NCI-H1092 treated with DMSO at 0.1 percent for 48 hours (cell line): ENCODE measurements around the gene MCCC1.
A peak's percentile ranks its signal among the peaks of the same experiment; 100 is the strongest.

Source experiments
- DNase-seq: peaks from one replicate; lab custom pipeline; 2025; lab: John Stamatoyannopoulos, UW

MCCC1 gene

DNA sequence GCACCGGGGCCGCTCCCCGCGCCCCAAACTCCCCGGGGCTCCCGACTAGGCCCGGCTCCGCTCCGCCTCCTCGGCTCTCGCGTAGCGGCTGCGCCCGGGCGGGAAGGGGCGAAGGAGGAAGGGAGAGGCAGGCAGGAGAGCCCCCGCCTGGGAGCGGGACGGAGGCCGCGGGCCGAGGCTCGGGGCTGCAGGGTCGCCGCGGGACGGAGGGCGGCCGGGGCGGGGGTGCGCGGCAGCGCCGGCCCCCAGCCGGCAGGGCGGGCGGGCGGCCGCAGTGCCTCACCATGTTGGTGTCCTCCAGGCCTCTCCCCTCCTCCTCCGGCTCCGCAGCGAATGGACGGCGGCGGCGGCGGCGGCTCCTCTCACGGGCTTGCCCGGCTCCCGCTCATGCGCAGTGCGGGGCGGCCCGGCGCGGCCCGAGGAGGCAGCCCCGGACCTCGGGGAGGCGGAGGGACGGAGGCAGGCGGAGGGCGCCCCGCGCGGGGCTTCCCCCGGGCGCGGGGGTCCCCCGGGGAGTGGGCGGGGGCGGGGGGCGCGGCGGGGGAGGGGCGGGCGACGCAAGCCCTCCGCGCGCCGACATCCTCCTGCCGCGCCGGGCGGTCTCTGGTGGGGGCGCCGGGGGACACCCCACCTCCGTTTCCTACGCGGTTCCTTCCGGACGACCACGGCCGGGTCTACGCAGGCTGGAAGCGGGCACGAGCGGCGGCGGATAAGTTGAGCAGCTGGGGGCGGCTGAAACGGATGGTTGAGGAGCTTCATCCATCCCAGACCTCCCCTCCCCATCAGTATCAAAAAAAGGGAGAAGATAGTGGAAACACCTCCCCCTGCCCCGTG lies 118.9 kb downstream of the MCCC1 start, which contains the start of gene DCUN1D1:
TSS of gene DCUN1D1 (minus strand) at position 335 of the 834 bp plus-strand sequence. CDS start at position 286, 49 bp downstream.
- DNase-seq: peak; percentile 76

DNA sequence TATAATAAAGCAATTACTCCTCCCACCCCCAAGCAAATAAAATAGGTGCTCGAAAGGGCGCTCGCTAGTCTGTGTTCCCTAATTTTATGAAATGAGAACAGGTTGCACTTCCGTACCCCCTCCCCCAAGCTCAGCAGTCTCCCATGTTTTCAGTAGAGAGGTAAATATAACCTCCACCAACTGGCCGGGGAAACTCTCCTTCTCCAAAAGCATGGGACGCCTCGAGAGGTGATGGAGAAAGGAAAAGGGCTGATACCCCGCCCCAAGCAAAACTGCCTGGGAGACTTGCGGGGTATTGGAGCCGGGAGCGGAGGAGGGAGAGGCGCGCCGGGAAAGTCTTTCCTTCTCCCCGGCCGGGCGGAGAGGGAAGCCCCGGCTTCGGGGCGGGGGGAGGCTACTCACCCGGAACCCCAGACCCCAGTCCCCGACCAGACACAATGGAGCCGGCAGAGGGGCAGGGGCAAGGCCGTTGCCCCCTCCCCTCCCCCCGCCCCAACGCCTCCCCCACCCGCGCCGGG lies 119.6 kb downstream of the MCCC1 start:
- DNase-seq: peak; percentile 22

DNA sequence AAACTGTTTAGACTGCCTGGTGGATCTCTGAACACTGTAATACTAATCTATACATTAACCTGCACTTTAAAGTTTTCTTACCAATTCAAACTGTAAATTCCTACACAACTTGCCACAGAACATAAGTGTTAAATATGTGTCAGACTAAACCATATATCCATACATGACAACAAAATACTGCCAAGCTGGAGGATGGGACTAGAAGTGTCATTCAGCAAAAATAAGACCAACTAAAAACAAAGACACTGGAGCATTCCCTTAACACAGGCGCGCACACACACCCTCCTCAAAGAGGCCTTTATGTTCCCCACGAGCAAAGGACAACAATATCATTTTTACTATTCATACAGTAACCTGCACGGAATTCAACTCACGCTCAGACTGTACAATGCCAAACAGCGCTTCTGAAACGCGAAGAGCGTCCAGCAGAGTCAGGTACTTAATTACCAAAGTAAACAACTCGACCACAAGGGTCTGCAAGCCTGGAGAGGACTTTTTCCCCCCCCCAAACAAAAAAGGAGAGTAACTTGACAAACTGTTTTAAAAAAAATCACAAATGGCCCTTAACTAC lies 120.1 kb downstream of the MCCC1 start:
- peak; percentile 23 for DNase-seq

DNA sequence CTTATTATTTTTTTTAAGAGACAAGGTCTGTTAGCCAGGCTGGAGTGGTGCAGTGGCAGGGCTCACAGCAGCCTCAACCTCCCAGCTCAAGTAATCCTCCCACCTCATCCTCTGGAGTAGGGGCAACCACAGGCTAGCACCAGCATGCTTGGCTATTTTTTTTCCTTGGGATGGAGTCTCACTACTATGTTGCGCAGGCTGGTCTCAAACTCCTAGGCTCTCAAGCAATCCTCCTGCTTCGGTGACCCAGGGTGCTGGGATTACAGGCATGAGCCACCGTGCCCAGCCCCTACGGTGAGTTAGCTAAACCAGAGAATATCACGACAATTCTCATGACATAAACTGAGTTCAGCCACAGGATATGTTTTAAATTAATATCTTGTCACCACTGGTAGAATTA lies 120.9 kb downstream of the MCCC1 start:
- DNase-seq: no peak

DNA sequence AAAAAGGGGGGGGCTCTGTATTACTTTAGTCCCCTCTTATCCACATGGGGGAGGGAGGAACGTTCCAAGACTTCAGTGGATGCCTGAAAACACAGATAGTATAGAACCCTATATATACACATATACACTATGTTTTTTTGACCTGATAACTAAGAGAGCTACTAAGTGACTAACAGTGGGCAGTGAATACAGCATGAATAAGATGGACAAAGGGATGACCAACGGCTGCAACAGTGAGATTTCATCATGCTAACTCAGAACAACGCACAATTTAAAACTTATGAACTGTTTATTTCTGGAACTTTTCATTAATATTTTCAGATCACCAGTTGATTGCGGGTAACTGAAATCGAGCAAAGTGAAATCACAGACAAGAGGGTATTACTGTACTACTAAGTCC lies 126.2 kb downstream of the MCCC1 start:
- no peak for DNase-seq

DNA sequence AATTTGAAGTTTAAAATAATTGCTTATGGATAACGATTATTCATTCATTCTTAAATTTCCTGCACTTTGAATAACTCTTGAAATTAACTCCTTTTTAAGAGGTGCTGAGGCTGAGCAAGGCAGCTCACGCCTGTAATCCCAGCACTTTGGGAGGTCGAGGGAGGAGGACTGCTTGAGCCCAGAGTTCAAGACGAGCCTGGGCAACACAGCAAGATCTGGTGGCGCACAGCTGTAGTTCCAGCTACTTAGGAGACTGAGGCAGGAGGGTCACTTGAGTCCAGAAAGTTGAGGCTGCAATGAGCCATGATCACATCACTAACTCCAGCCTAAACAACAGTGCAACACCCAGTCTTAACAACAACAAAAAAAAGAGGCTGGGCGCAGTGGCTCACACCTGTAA lies 126.9 kb downstream of the MCCC1 start:
- DNase-seq: no peak

DNA sequence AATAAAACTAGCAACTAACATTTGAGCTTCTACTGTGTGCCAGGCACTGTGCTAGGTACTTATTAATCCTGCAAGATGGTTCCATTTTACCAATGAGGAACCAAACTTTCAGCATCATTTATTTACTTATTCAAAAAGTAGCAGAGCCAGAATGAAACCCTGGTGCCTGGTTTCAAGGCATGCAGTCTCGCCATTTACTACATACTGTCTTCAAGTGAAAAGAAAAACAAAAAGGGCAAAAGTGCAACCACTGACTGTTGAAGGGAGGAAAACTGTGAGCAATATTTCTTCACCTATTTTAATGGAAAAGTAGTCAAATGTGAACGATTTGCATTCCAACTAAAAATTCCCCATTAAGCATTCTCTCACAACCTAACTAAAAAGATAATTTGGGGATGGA lies 127.7 kb downstream of the MCCC1 start:
- DNase-seq: no peak

DNA sequence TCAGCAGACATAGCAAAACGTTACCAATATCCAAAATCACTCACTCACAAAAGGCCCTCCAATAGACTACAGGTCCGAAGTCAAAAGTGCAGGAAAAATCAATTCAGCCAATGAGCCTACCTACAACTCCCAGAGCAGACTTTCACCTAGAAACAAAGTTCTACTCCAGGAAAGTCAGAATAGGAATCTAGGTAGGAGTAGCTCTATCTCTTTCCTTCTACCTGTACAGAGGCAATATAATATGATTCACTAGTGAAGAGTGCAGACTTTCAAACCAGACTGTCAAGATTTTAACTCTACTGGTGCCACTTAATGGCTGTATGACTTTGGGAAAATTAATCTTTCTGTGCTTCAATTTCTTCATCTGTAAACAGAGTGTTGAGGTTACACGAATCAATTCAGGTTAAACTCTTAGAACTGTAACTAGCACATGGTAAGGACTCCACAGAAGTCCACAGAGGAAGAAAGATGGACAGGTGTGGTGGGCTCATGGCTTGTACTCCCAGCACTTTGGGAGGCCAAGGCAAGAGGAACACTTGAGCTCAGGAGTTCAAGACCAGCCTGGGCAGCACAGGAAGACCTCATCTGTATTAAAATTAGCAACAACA lies 128.4 kb downstream of the MCCC1 start:
- no peak for DNase-seq

DNA sequence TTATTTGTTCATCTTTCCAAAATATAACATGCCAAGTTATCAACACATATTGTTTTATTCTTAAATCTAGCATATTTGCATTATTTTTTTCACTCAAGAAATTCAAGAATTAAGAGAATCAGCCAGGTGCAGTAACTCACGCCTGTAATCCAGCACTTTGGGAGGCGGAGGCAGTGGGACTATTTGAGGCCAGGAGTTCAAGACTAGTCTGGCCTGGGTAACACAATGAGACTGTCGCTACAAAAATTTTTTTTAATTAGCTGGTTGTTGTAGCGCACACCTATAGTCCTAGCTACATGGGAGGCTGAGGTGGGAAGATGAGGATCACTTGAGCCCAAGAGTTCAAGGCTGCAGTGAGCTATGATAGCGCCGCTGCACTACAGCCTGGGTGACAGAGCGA lies 129.4 kb downstream of the MCCC1 start:
- DNase-seq: no peak

DNA sequence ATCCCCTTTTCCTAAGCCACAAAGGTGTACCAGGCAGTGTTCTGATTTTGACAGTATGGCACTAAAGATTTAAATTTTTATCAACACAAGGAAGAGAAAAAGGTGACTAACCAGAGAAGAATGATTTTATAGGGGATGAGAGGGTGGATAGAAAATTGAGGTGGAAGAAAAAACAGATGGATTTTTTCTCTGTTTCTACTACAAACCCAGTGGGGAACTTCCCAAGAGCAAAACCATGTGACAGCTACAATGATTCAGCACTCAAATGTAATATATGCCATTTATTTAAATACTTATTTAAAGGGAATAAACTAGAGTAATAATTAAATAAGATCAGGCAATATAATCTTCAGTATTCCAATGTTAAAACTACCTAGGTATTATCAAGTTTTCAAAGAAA lies 130.0 kb downstream of the MCCC1 start:
- no peak for DNase-seq

DNA sequence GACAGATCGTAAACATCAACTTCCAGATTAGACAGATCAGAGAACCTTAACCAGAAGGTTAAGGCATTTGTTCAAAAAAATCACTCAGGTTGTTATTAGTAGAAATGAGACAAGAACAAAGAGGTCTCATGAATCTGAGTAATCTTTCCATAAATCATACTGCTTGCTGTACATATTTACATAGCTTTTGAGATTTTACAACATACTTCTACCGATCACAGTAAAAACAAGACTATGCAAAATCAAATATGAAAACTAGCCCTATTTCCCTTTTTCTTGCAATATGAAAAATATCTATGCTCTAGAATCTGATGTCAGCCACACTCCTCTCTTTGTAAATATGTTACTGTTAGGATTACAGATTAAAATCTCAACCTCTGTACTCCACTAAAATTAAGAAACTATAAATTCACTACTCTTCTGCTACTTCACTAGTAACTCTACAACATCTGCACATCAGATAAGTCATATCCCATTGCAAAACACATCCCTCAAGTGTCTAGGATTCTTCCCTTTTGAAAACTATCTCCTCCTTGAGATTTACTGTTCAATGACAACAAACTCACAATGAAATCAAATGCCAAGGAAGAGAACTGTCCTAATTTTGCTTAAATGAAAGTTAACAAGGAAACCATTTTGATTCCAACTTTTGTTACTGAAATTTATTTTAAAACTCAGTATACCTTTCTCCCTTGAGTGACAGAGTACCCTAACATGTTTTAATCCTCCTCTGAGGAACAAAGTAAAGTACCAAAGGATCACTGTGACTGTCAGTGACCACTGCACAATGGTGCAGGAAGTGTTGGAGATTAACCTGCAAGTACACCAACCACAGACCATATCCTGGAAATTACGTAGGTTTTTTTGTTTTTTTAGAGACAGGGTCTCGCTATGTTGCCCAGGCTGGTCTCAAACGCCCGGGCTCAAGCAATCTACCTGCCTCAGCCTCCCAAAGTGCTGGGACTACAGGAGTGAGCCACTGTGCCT lies 131.8 kb downstream of the MCCC1 start:
- DNase-seq: no peak

DNA sequence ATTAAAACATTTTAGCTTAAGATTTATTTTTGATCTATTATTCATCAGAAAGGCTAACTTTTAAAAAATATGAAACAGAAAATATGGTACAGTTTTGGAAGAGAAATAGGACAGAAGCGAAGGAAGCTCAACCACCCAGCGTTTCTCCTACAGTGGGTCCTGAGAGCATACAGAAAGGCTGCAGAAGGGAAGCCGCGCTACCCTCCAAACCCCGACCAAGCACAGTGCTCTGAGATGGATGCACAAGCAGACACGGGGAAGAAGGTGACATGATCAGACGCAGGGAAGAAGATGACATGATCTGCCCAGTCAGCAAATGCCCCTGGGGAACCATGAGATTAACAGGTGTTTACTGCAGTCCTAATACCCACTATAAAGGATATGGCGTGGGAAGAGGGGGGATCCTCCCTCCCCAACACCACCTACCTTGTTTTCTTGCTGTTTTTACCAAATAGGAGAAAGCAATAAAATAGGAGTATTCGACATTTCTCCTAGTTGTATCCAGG lies 133.4 kb downstream of the MCCC1 start:
- DNase-seq: no peak
